ENCODE measurements around the gene C1orf116.

DNA sequence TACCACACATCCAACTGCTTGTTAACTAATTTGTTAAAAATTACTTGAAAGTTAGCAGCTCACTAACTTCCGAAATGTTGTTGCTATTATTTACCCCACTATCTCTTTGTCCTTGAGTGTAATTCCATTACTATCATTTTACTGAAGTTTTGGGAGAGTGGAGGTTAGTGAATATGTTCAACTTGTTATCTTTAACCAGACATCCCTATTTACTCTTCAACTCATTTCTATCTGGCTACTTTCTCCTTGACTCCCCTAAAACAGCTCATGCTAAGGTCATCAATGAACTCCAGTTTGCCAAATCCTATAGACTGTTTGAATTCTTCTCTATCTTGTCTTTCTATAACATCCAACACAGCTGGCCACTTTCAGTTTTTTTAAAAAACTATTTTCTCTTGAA lies 4.3 kb upstream of the C1orf116 start:
- TF ChIP-seq, protein P1, sequence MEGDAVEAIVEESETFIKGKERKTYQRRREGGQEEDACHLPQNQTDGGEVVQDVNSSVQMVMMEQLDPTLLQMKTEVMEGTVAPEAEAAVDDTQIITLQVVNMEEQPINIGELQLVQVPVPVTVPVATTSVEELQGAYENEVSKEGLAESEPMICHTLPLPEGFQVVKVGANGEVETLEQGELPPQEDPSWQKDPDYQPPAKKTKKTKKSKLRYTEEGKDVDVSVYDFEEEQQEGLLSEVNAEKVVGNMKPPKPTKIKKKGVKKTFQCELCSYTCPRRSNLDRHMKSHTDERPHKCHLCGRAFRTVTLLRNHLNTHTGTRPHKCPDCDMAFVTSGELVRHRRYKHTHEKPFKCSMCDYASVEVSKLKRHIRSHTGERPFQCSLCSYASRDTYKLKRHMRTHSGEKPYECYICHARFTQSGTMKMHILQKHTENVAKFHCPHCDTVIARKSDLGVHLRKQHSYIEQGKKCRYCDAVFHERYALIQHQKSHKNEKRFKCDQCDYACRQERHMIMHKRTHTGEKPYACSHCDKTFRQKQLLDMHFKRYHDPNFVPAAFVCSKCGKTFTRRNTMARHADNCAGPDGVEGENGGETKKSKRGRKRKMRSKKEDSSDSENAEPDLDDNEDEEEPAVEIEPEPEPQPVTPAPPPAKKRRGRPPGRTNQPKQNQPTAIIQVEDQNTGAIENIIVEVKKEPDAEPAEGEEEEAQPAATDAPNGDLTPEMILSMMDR (IDR thresholded peaks at IDR 0.05): no peak
- no peak for TF ChIP-seq POLR2A (IDR thresholded peaks at IDR 0.05)
